ENCODE results near the gene SFXN2. TPM values are rescaled to one million over a fixed set of nuclear protein-coding genes. Genes with fewer than 3 reads are reported as not detected.

Gene SFXN2
- total RNA-seq, 1 donor from 2014 or later, result 28.6 TPM

Other genes with a start within 250 kb of the SFXN2 start
- 77.1 and 78.7 TPM in 2 replicates for gene ACTR1A, start 211.9 kb upstream of the SFXN2 start, total RNA-seq
- gene SUFU, start 210.7 kb upstream of the SFXN2 start, total RNA-seq, result 13.8 and 14.2 TPM in 2 replicates
- gene TRIM8, start 70.2 kb upstream of the SFXN2 start, total RNA-seq, result 53.7 and 54.4 TPM in 2 replicates
- gene ARL3, start 239 bp upstream of the SFXN2 start, total RNA-seq, result 4.7 TPM in 2 replicates
- 26.6 and 27.7 TPM in 2 replicates for gene WBP1L, start 29.3 kb downstream of the SFXN2 start, total RNA-seq
- not detected in 2 replicates for gene CYP17A1, start 122.8 kb downstream of the SFXN2 start, total RNA-seq
- 11.8 and 11.9 TPM in 2 replicates for gene BORCS7, start 139.6 kb downstream of the SFXN2 start, total RNA-seq
- 0.36 TPM in 1 of 2 replicates, not detected in the other for gene AS3MT, start 154.8 kb downstream of the SFXN2 start, total RNA-seq
- 6.1 and 6.8 TPM in 2 replicates for gene CNNM2, start 203.7 kb downstream of the SFXN2 start, total RNA-seq